ELF-1 (cell line): ENCODE measurements around the gene ADARB1.

Experiments used
- DNase-seq: peaks from one replicate; pipeline ENCODE4 v3.0.0-alpha.2; 2016; ENCODE audit warnings: low read depth, low spot score

ADARB1 gene

GRCh38 chr21:45200581-45201296 lies 126.4 kb downstream of the ADARB1 start:
- no peak for DNase-seq

- DNase-seq: no peak
Measured at GRCh38 chr21:45202344-45202743, 128.0 kb downstream of the ADARB1 start.

DNA sequence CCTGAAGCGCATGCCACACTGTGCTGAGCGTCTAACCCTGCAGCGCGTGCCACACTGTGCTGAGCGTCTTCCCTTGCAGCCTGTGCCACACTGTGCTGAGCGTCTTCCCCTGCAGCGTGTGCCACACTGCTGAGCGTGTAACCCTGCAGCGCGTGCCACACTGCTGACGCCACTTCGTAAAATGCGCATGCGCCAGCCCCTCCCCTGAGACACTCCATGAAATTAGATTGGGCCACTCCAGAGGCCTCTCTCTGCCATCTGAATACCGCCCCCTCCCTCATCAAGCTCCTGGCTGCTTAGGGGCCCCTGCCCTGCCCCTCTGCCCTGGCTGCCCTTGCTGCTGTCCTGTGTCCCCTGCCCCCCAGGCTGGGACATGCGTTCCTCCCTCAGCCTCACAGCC lies 128.5 kb downstream of the ADARB1 start:
- DNase-seq: peak; percentile 85

DNA sequence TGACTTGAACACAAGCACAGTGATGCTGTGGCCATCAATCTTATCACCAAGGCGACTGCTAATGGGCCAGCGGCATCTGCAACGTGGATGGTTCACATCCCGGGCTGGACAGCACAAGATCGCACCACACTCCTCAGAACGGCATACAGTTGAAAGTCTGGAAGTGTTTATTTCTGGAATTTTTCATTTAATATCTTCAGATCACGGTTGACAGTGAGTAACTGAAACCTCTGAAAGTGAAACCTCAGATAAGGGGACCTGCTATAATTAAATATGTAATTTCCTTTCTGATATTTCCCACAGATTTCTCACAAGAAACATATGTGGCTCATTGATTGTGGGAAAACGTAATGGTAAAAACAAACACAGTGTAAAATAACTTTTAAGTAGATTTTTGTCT lies 129.6 kb downstream of the ADARB1 start:
- no peak for DNase-seq

- no peak for DNase-seq
Measured at GRCh38 chr21:45204395-45204794, 130.0 kb downstream of the ADARB1 start.

DNA sequence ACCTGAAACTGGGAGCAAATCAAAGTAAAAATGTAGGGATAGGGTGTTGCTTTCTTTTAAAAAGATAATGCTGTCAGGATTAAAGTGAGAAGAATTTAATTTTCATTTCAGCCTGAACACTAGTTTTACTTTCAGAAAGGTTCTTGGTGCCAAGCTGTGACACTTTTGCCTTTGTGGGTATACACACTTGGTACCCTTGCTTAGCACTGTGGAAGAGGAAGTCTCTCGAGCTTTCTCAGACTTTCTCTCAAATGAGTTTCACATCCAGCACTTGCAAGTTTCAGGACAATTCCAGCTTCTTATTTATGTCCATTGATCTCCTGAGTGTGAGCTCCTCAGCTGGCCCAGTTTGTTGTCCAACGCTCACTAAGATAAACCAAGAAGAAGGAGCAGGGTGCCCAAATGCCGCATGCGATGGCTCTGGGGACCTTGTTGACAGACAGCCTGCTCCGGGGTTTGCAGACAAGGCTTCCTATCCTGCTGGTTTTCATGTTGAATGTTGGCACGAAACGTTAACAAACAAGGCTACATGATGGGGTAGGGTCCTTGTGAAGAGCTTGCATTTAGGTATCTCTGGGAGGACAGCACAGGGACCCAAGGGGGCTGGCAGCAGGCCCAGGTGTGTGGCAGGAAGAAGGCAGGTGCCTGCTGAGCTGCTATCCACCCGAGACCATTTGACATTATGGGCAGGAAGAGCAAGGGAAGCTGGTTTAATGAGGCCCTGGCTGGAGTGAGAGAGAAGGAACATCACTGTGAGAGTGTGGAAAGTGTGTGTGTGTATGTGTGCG lies 133.7 kb downstream of the ADARB1 start:
- no peak for DNase-seq

DNA sequence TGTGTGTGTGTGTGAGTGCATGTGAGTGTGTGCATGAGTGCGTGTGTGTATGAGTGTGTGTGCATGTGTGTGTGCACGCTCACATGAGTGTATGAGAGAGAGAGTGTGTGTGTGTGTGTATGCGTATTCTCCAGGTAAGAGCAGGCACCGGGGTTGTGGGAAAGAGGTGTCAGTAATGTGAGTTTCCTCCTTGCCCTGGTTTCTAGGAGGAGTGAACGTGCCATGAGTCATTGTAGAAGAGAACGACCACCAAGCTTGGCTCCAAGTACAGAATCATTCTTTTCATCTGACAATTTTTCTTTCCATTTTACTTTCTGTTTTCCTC lies 134.2 kb downstream of the ADARB1 start:
- DNase-seq: no peak

DNA sequence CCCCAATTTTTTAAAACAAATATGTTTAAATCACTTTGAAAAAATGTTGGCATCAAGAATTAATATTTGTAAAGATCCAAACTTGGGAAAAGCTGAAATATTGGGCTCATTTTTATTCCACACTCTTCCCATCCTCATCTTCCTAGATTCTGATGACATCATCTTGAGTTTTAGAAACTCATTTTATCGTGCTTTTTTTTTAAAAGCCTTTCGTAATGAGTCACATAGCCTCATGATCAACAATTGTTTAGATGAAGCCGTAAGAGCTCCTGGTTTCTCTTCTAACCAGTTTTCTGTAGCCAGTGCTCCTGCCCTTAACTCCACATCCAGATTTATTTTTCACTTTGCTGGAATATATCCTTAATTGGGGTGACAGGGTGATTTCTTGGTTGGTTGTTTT lies 134.7 kb downstream of the ADARB1 start:
- no peak for DNase-seq

DNA sequence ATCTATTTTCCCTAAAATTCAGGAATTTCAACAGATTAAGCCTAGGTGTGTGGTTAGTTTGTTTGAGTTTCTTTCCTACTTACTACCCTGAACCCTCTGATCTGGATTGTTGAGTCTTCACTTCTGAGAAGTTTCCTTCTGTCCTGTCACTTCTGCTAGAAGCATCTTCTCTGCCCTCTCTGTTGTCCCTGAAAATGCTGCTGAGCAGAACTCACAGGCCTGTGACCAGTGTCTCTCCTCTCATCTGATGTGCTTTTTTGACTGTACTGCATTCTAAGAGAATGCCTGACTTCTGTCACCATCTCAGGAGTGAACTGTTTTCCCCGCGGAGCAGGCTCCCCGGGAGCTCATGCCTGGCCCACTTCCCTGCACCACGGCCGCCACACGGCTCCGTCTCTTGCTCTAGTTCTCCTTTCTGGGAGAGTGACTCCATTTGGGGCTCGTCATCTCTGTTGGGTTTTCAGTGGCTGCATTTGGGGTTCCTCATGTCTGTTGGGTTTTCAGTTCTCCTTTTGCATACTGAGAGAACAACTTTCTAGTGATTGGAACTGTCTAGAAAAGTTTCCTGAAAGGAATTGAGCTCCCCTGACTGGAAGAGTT lies 135.4 kb downstream of the ADARB1 start:
- DNase-seq: no peak

GRCh38 chr21:45210461-45210983 lies 136.1 kb downstream of the ADARB1 start:
- DNase-seq: no peak

GRCh38 chr21:45211661-45212060 lies 137.3 kb downstream of the ADARB1 start:
- DNase-seq: peak; percentile 26

DNA sequence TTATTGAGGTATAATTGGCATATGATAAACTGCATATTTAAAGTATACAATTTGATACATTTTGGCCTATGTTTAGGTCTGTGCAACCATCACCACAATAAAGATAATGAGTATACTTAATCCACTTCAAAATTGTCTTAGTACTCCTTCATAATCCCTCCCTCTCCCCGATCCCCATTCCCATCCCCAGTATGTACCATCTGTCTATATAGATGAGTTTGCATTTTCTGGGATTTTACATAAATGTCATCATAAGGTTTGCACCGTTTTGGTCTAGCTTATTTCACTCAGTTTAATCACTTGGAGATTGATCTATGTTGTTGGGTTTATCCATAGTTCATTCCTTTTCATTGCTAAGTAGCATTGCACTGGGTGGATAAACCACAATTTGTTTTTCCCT lies 139.0 kb downstream of the ADARB1 start:
- DNase-seq: no peak

- DNase-seq: no peak
Measured at GRCh38 chr21:45215213-45215612, 140.8 kb downstream of the ADARB1 start.

- DNase-seq: no peak
Measured at GRCh38 chr21:45217010-45217409, 142.6 kb downstream of the ADARB1 start.

GRCh38 chr21:45219517-45219916 lies 145.1 kb downstream of the ADARB1 start:
- DNase-seq: no peak

GRCh38 chr21:45220071-45220481 lies 145.7 kb downstream of the ADARB1 start:
- no peak for DNase-seq

DNA sequence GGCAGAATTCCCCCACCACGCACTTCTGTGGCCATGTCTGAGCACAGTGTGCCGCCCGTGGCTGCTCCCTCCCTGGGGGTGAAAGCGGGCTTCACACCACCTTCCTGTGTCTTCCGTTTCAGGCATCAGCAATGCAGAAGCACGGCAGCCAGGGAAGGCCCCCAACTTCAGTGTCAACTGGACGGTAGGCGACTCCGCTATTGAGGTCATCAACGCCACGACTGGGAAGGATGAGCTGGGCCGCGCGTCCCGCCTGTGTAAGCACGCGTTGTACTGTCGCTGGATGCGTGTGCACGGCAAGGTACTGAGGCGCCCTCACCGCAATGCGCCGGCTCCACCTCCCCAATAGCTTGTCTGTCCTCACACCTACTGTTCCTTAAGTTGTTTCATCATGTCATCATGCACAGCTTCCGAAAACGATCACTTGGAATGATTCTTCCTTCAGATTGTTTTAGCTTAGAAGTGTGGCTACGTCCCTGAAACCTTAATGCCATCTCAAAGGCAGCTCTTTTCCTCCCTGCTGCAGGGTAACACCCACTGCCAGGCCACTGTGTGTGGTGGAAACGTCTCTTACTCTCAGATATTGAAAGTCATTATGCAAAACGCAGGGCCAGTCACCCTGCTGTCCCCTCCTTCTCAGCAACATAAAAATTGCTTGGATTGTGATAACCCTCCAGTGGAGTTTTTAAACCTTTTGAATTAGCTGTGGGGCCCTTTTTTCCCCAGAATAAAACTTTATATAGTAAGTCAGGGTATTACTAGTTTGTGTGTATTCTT lies 146.5 kb downstream of the ADARB1 start:
- no peak for DNase-seq

GRCh38 chr21:45222001-45222400 lies 147.6 kb downstream of the ADARB1 start:
- no peak for DNase-seq

DNA sequence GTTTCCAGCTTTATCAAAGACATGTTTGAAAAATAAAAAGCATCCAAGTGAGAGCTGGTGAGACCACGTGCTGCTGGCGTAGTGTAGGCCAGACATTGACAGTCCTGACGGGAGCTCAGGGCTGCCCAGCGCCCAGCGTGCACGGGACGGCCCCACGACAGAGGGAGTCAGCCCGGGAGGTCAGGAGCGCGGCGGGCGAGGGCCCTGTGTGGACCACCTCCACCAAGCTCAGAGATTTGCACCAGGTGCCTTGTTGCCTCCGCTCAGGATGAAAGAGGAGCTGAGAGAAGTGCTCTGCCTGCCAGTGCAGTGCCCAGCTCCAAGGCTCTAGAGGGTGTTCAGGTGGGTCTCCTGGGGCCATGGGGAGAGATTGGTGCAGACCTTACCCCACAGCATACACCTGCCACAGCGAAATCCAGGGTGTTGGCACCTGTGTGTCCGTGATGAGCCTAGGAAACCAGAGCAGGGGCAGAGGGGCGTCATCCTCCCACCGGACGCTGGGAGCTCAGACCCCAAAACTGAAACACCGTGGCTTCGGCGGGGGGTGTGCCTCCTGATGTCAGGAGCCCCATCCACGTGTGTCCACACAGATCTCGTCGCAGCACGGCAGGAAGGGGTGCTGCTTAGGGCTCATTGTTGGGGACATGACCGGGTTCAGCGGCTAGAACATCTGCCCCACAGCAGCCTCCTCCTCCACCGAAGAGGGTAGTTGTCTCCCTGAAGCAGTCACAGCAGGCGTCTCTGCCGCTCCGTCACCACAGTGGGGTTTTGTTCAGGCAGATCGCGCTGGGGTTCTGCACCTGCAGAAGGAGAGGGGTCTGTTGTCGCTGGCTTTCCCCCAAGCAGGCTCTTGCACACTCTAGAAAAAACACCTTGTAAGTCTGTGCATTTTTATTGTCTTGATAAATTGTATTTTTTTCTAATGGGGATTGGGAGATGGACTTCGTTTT lies 149.1 kb downstream of the ADARB1 start:
- no peak for DNase-seq

GRCh38 chr21:45224189-45224938 lies 150.0 kb downstream of the ADARB1 start:
- DNase-seq: no peak
